HCT116 (cell line): Measurements from ENCODE around the gene JPT1. TPM values are rescaled to one million over a fixed set of nuclear protein-coding genes. Genes with fewer than 3 reads are reported as not detected.

Experiments used
- ATAC-seq: fragments of 200-7000 bp; cut with Tn5 transposase; 2 replicates; pipeline ENCODE4 v1.9.1; 2020; ENCODE audit warnings: mild to moderate bottlenecking, moderate library complexity
- BruUV-seq: library from RNA; stranded (reverse); fragments of 400-500 nt; replicated peaks from 2 replicates; lab custom pipeline; 2021; lab: Mats Ljungman, UMichigan
- CTCF ChIA-PET: fragments of 300-600 bp; sonication (Branson Sonifier 250); formaldehyde crosslinking; loops from one replicate; lab custom pipeline; 2021; ENCODE audit warnings: antibody characterized with exemption; lab: Charles Lee
- POLR2A ChIA-PET: fragments of 300-600, 350-600 bp; sonication (Branson Sonifier 250); formaldehyde crosslinking; loops from one replicate; lab custom pipeline; 2021; ENCODE audit warnings: antibody characterized with exemption; lab: Charles Lee
- RAD21 ChIA-PET, 2 experiments: fragments of 300-600 bp; sonication (Branson Sonifier 250); formaldehyde crosslinking; loops; one replicate each; lab custom pipeline; 2023; ENCODE audit warnings: low total read pairs in 2 of 2; ENCODE audit not compliant: uncharacterized antibody in 2 of 2, unreplicated experiment in 2 of 2, low non-redundant PET in 1 of 2; lab: Charles Lee
- DNase-seq: peaks from one replicate; pipeline ENCODE4 v3.0.0-alpha.2; 2010; ENCODE audit warnings: low read depth, low spot score
- H2AFZ ChIP-seq: fragments of 200-600 bp; shearing (Covaris generic), sonication (generic); 2 replicates; pipeline ENCODE4 v1.6.1; 2017; ENCODE audit warnings: low read depth, mixed run types, mixed read lengths, antibody characterized with exemption, low read length; ENCODE audit not compliant: poor library complexity, severe bottlenecking
- H3K27ac ChIP-seq: 2 replicates; pipeline ENCODE4 v1.5.1; 2012; ENCODE audit warnings: low read depth, low read length
- H3K27me3 ChIP-seq: fragments of 200-600 bp; sonication (generic); 2 replicates; pipeline ENCODE4 v1.6.1; 2016; ENCODE audit warnings: mixed run types, low read length, mixed read lengths; ENCODE audit not compliant: insufficient read depth
- H3K36me3 ChIP-seq, 2 experiments: fragments of 200-500 bp in 1 of 2; fragments of 200-600 bp in 1 of 2; sonication (Bioruptor generic) in 1 of 2; sonication (generic) in 1 of 2; 2 replicates each; pipeline versions ENCODE4 v1.5.1 to v1.6.1; 2014 to 2016; ENCODE audit warnings: low read length in 2 of 2, inconsistent platforms in 1 of 2, mixed read lengths in 1 of 2, mixed run types in 1 of 2; ENCODE audit not compliant: insufficient read depth in 2 of 2, control insufficient read depth in 1 of 2
- H3K4me1 ChIP-seq, 2 experiments: fragments of 200-600 bp in 1 of 2; sonication (generic) in 1 of 2; 2 replicates each; pipeline versions ENCODE4 v1.5.1 to v1.6.1; 2012 to 2017; ENCODE audit warnings: low read length in 2 of 2, inconsistent platforms in 1 of 2, mild to moderate bottlenecking in 1 of 2, mixed read lengths in 1 of 2, mixed run types in 1 of 2, moderate library complexity in 1 of 2; ENCODE audit not compliant: insufficient read depth in 2 of 2, control insufficient read depth in 1 of 2
- H3K4me2 ChIP-seq: fragments of 200-600 bp; sonication (generic); 2 replicates; pipeline ENCODE4 v1.6.1; 2017; ENCODE audit warnings: mixed run types, low read length, mixed read lengths
- H3K4me3 ChIP-seq, 2 experiments: fragments of 200-600 bp in 1 of 2; sonication (generic) in 1 of 2; replicated peaks in 1 of 2; 2 replicates each; pipeline ENCODE4 v1.5.1; 2011 to 2016; ENCODE audit warnings: low read length in 2 of 2, control low read depth in 1 of 2, low read depth in 1 of 2, mild to moderate bottlenecking in 1 of 2, mixed read lengths in 1 of 2, mixed run types in 1 of 2
- H3K79me2 ChIP-seq: fragments of 200-600 bp; sonication (generic); 2 replicates; pipeline ENCODE4 v1.6.1; 2017; ENCODE audit warnings: mild to moderate bottlenecking, mixed run types, low read length, moderate library complexity, mixed read lengths; ENCODE audit not compliant: insufficient read depth
- H3K9ac ChIP-seq: fragments of 200-600 bp; sonication (generic); 2 replicates; pipeline ENCODE4 v1.6.1; 2016; ENCODE audit warnings: low read length, mixed read lengths
- H3K9me2 ChIP-seq: fragments of 200-600 bp; sonication (generic), shearing (Covaris generic); 2 replicates; pipeline ENCODE4 v1.6.1; 2017; ENCODE audit warnings: mixed run types, mild to moderate bottlenecking, moderate library complexity; ENCODE audit not compliant: insufficient read depth
- H3K9me3 ChIP-seq, 2 experiments: fragments of 200-500 bp in 1 of 2; fragments of 200-600 bp in 1 of 2; sonication (Bioruptor generic) in 1 of 2; sonication (generic) in 1 of 2; 2 replicates each; pipeline ENCODE4 v1.6.1; 2014 to 2017; ENCODE audit warnings: low read length in 2 of 2, mixed read lengths in 2 of 2, inconsistent platforms in 1 of 2, low read depth in 1 of 2, mild to moderate bottlenecking in 1 of 2, mixed run types in 1 of 2, moderate library complexity in 1 of 2; ENCODE audit not compliant: control insufficient read depth in 1 of 2, insufficient read depth in 1 of 2
- H4K20me1 ChIP-seq: fragments of 200-600 bp; sonication (generic), shearing (Covaris generic); 2 replicates; pipeline ENCODE4 v1.6.1; 2017; ENCODE audit warnings: mixed run types, mild to moderate bottlenecking, moderate library complexity; ENCODE audit not compliant: insufficient read depth
- CBX3 ChIP-seq: IDR thresholded peaks from 2 replicates; pipeline ENCODE4 v1.6.1; 2012; ENCODE audit warnings: low read depth
- EGR1 ChIP-seq: IDR thresholded peaks from 2 replicates; pipeline ENCODE4 v1.6.1; 2012; ENCODE audit warnings: low read depth
- EZH2 ChIP-seq: fragments of 200-600 bp; sonication (generic); IDR thresholded peaks from 2 replicates; pipeline ENCODE4 v1.6.1; 2017; ENCODE audit warnings: antibody characterized with exemption, mixed run types
- JUND ChIP-seq: IDR thresholded peaks from 2 replicates; pipeline ENCODE4 v1.6.1; 2012
- POLR2AphosphoS5 ChIP-seq: IDR thresholded peaks from 2 replicates; pipeline ENCODE4 v1.6.1; 2011; ENCODE audit warnings: mild to moderate bottlenecking, low read depth, low read length, moderate library complexity
- SP1 ChIP-seq: IDR thresholded peaks from 2 replicates; pipeline ENCODE4 v1.6.1; 2012; ENCODE audit warnings: low read depth
- TCF7L2 ChIP-seq: IDR thresholded peaks from 2 replicates; pipeline ENCODE4 v1.7.0; 2011; ENCODE audit warnings: borderline replicate concordance, inconsistent platforms; ENCODE audit not compliant: insufficient read depth, insufficient read length; ENCODE audit errors: extremely low read depth
- ZFX ChIP-seq: fragments of 450-650 bp; IDR thresholded peaks from 2 replicates; pipeline ENCODE4 v1.6.1; 2017
- ZNF274 ChIP-seq: fragments of 200-500 bp; sonication (Bioruptor generic); IDR thresholded peaks from 2 replicates; pipeline ENCODE4 v1.6.1; 2014; ENCODE audit warnings: mild to moderate bottlenecking, low read depth, low read length, inconsistent platforms
- intact Hi-C: fragments of 100-400 bp; cut with micrococcal nuclease; formaldehyde crosslinking; loops from 2 replicates; pipeline ENCODE4 v1.10.0; 2022
- total RNA-seq: library from RNA; stranded (reverse); gene quantifications from one replicate; pipeline ENCODE4 v1.2.1, GENCODE V29; 2021; ENCODE audit not compliant: unreplicated experiment
- TF ChIP-seq, protein P1 (sequence below): IDR thresholded peaks from 2 replicates; pipeline ENCODE4 v1.6.1; 2012; ENCODE audit warnings: low read depth
- TF ChIP-seq, protein P2 (sequence below): IDR thresholded peaks from 2 replicates; pipeline ENCODE4 v1.6.1; 2012

Gene JPT1
- total RNA-seq, 1 experiment from 2014 or later = 575 TPM

DNA sequence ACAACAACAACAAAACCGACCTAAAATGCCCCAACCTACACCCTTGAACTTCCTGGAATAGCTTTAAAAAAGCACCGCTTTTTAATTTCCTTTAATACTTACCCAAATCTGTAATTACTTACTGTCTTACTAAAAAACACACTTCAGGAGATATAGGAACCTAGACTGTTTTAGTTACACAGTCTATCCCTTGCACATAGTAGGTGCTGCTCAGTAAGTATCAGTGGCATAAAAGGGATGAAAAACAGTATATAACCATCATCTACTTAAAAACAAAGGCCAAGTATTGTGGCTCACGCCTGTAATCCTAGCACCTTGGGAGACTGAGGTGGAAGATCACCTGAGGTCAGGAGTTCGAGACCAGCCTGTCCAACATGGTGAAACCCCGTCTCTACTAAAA, 22.3 kb upstream of the JPT1 start:
- no peak overlapping the region for H3K9ac ChIP-seq
- peaks cover 49 to 72% of the 10 kb centered on the region in 2 experiments for H3K36me3 ChIP-seq
- no peak overlapping the region for H2AFZ ChIP-seq
- no peaks in the 10 kb centered on the region for H3K9me3 ChIP-seq
- POLR2A ChIA-PET = interaction anchor here (0.6 kb wide), 1 partner anchor 20 kb away, joined by 3 read pairs; no protein-coding TSS in a partner anchor
- CTCF ChIA-PET = interaction anchor here (0.5 to 1.3 kb wide), 2 partner anchors 12 to 63 kb away, joined by 4 to 5 read pairs; no protein-coding TSS in a partner anchor
- BruUV-seq = no TSS peak
- no peak for ATAC-seq
- H3K27ac ChIP-seq = no peak overlapping the region
- RAD21 ChIA-PET = no interaction called here
- no peak overlapping the region for H3K4me2 ChIP-seq
- peaks cover 29% of the 10 kb centered on the region; the same call in 1 of the 2 replicates for H4K20me1 ChIP-seq
- DNase-seq = no peak
- H3K4me1 ChIP-seq = peaks cover 12 to 25% of the 10 kb centered on the region in 2 experiments; a peak in 3 of 4 replicates
- intact Hi-C loops = no loop called here
- H3K4me3 ChIP-seq = no peak overlapping the region
- TF ChIP-seq, protein P1, sequence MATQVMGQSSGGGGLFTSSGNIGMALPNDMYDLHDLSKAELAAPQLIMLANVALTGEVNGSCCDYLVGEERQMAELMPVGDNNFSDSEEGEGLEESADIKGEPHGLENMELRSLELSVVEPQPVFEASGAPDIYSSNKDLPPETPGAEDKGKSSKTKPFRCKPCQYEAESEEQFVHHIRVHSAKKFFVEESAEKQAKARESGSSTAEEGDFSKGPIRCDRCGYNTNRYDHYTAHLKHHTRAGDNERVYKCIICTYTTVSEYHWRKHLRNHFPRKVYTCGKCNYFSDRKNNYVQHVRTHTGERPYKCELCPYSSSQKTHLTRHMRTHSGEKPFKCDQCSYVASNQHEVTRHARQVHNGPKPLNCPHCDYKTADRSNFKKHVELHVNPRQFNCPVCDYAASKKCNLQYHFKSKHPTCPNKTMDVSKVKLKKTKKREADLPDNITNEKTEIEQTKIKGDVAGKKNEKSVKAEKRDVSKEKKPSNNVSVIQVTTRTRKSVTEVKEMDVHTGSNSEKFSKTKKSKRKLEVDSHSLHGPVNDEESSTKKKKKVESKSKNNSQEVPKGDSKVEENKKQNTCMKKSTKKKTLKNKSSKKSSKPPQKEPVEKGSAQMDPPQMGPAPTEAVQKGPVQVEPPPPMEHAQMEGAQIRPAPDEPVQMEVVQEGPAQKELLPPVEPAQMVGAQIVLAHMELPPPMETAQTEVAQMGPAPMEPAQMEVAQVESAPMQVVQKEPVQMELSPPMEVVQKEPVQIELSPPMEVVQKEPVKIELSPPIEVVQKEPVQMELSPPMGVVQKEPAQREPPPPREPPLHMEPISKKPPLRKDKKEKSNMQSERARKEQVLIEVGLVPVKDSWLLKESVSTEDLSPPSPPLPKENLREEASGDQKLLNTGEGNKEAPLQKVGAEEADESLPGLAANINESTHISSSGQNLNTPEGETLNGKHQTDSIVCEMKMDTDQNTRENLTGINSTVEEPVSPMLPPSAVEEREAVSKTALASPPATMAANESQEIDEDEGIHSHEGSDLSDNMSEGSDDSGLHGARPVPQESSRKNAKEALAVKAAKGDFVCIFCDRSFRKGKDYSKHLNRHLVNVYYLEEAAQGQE = no peak
- no peak for TF ChIP-seq CBX3
- no peak for TF ChIP-seq ZNF274
- TF ChIP-seq SP1 = no peak
- TF ChIP-seq POLR2AphosphoS5 = no peak
- no peak for TF ChIP-seq EGR1
- no peak for TF ChIP-seq EZH2
- TF ChIP-seq, protein P2, sequence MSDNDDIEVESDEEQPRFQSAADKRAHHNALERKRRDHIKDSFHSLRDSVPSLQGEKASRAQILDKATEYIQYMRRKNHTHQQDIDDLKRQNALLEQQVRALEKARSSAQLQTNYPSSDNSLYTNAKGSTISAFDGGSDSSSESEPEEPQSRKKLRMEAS = no peak
- TF ChIP-seq JUND = no peak
- TF ChIP-seq TCF7L2 = no peak
- TF ChIP-seq ZFX = no peak
- peaks cover 100% of the 10 kb centered on the region for H3K79me2 ChIP-seq
- no peaks in the 10 kb centered on the region for H3K9me2 ChIP-seq
- no peaks in the 10 kb centered on the region for H3K27me3 ChIP-seq
